Measurements from ENCODE around the gene B4GALT6. TPM values are rescaled to one million over a fixed set of nuclear protein-coding genes. Genes with fewer than 3 reads are reported as not detected.

Gene B4GALT6
- total and polyA plus RNA-seq, 10 of the 15 experiments (the other 5 are each of a cell fraction or from before 2014, with no cell fraction given) = 11.9 to 47.4 (median 18.0) TPM

GRCh38 chr18:31637445-31637844 is 46.9 kb downstream of the B4GALT6 start:
- Histone ChIP-seq H3K27me3 (replicated peaks in 1 of 2; ENCODE audit: control insufficient read depth in 2 of 2, insufficient read depth in 2 of 2, low read length in 1 of 2) (no peaks in the 10 kb centered on the region), H3K27ac (ENCODE audit: control insufficient read depth, insufficient read depth) (no peak overlapping the region), H3K4me3 (no peak overlapping the region), H4K20me1 (ENCODE audit: control insufficient read depth, insufficient read depth) (no peaks in the 10 kb centered on the region), H2AFZ (ENCODE audit: control insufficient read depth, low read depth, low read length) (no peak overlapping the region), H3K4me2 (ENCODE audit: control insufficient read depth, insufficient read depth) (no peak overlapping the region), H3K36me3 (ENCODE audit: control insufficient read depth in 2 of 2, insufficient read depth in 2 of 2, low read length in 1 of 2) (no peaks in the 10 kb centered on the region; a peak in 2 of 4 replicates), H3K4me1 (ENCODE audit: control insufficient read depth, insufficient read depth, low read length) (peaks cover 27% of the 10 kb centered on the region), H3K9ac (ENCODE audit: control insufficient read depth, insufficient read depth, low read length) (no peak overlapping the region), H3K9me3 (replicated peaks; ENCODE audit: control insufficient read depth, insufficient read depth, low read length) (peaks cover 2% of the 10 kb centered on the region), H3K79me2 (ENCODE audit: control insufficient read depth, insufficient read depth, low read length) (peaks cover 4% of the 10 kb centered on the region; the same call in 1 of the 2 replicates)
- WGBS (ENCODE audit: insufficient coverage, insufficient replicate concordance, low lambda C conversion rate, missing lambda C conversion rate) = 95% methylated on average over 3 of the region's 3 CpGs
- ChIA-PET POLR2A (interaction anchor here (0.6 to 1.0 kb wide), 2 partner anchors 41 to 369 kb away, joined by 3 read pairs; no protein-coding TSS in a partner anchor), CTCF (interaction anchor here (1.1 to 5.3 kb wide), 2 partner anchors 10 to 21 kb away, joined by 3 to 34 read pairs; no protein-coding TSS in a partner anchor), RAD21 (ENCODE audit: unreplicated experiment) (no interaction called here), SMC1A (ENCODE audit: uncharacterized antibody, unreplicated experiment) (interaction anchor here (3.9 to 5.0 kb wide), 2 partner anchors 10 to 21 kb away, joined by 20 to 81 read pairs; no protein-coding TSS in a partner anchor)
- DNase-seq (ENCODE audit: low read depth, low spot score) (no peak), FAIRE-seq (peak; percentile 7), ATAC-seq (no peak)
- TF ChIP-seq PRDM15 (CRISPR knock-in tag; IDR thresholded peaks at IDR 0.05) (no peak), MXI1 (IDR thresholded peaks at IDR 0.05; ENCODE audit: low read depth, low read length) (no peak), HDGF (IDR thresholded peaks at IDR 0.05) (no peak), PML (IDR thresholded peaks at IDR 0.05; ENCODE audit: low read length) (no peak), HDAC2 (IDR thresholded peaks at IDR 0.05) (no peak), IKZF2 (IDR thresholded peaks at IDR 0.05) (no peak), ZBTB11 (CRISPR knock-in tag; IDR thresholded peaks at IDR 0.05) (no peak), RUNX3 (IDR thresholded peaks at IDR 0.05; ENCODE audit: low read length) (no peak), JUND (IDR thresholded peaks at IDR 0.05; ENCODE audit: low read depth, low read length) (no peak), BMI1 (IDR thresholded peaks at IDR 0.05; ENCODE audit: borderline replicate concordance) (no peak), SUPT20H (IDR thresholded peaks at IDR 0.05; ENCODE audit: borderline replicate concordance, control insufficient read depth, low read depth, low read length) (no peak), RBBP5 (conservative IDR thresholded peaks at IDR 0.05) (no peak), PAX8 (IDR thresholded peaks at IDR 0.05) (no peak), CREB1 (IDR thresholded peaks at IDR 0.05; ENCODE audit: low read depth) (no peak), PBX3 (IDR thresholded peaks at IDR 0.05; ENCODE audit: insufficient replicate concordance, low read depth, low read length) (no peak), STAT3 (IDR thresholded peaks at IDR 0.05; ENCODE audit: low read depth, low read length) (no peak), SMARCA5 (IDR thresholded peaks at IDR 0.05) (no peak)
- intact Hi-C loops (cut with micrococcal nuclease; ENCODE audit: unreplicated experiment) = no loop called here
- in situ Hi-C loops (cut with MboI) = no loop called here
- no TSS peak for BruUV-seq (replicated peaks)
